AG04449 (cell line): ENCODE measurements around the gene REXO2.

Experiments
- CTCF ChIA-PET: fragments of 350-600 bp; formaldehyde crosslinking; extraction: SDS; loops from one replicate; lab custom pipeline; 2021; ENCODE audit warnings: antibody characterized with exemption; lab: Yijun Ruan, JAX
- POLR2A ChIA-PET: fragments of 400-600, 350-600 bp; formaldehyde crosslinking; extraction: SDS; loops from one replicate; lab custom pipeline; 2020; ENCODE audit warnings: antibody characterized with exemption, inconsistent platforms; lab: Yijun Ruan, JAX
- DNase-seq: peaks from one replicate; pipeline ENCODE4 v3.0.0-alpha.2; 2010; ENCODE audit warnings: low read depth, low spot score
- H3K4me3 ChIP-seq: 2 replicates; pipeline ENCODE4 v1.5.1; 2011; ENCODE audit warnings: low read depth, mild to moderate bottlenecking, control low read depth, low read length
- CTCF ChIP-seq: IDR thresholded peaks from one replicate; pipeline ENCODE4 v1.5.1; 2011; ENCODE audit warnings: mild to moderate bottlenecking, moderate library complexity, low read length, control low read depth, inconsistent platforms; ENCODE audit not compliant: insufficient read depth; ENCODE audit errors: missing control alignments

The REXO2 gene

GRCh38 chr11:114412946-114413345 lies 26.3 kb upstream of the REXO2 start:
- no peak overlapping the region for H3K4me3 ChIP-seq
- CTCF ChIA-PET, result interaction anchor here (1.0 kb wide), 1 partner anchor 9 kb away, joined by 5 read pairs; no protein-coding TSS in a partner anchor
- TF ChIP-seq CTCF, result no peak
- POLR2A ChIA-PET, result no interaction called here
- DNase-seq, result no peak

DNA sequence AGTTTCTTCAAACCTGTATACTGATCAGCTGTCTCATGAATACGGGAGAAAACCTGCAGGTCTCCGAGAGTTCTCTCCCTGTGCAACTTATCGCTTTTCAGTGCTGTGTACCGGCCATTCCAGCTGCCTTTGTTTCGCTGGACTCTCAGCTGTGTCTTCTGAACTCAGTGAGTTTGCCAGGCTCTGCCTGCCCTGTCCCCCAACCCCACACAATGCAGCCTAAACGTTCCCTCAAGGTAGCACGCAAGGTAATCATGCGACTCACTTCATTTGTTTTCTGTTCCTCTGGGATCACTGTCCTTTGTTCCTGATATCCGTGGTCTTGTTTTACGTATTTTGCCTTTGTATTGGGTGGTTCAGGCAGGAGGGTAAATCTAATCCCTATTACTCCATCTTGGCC lies 25.3 kb upstream of the REXO2 start:
- no peak for TF ChIP-seq CTCF
- DNase-seq, result no peak
- POLR2A ChIA-PET, result no interaction called here
- H3K4me3 ChIP-seq, result no peak overlapping the region
- CTCF ChIA-PET, result no interaction called here

- POLR2A ChIA-PET, result no interaction called here
- CTCF ChIA-PET, result interaction anchor here (0.6 to 1.5 kb wide), 5 partner anchors 9 to 267 kb away, joined by 3 to 4 read pairs (median 3); no protein-coding TSS in a partner anchor
- TF ChIP-seq CTCF, result no peak
- no peak for DNase-seq
- no peak overlapping the region for H3K4me3 ChIP-seq
These were observed 22.8 kb upstream of the REXO2 start for GRCh38 chr11:114416441-114416961.

DNA sequence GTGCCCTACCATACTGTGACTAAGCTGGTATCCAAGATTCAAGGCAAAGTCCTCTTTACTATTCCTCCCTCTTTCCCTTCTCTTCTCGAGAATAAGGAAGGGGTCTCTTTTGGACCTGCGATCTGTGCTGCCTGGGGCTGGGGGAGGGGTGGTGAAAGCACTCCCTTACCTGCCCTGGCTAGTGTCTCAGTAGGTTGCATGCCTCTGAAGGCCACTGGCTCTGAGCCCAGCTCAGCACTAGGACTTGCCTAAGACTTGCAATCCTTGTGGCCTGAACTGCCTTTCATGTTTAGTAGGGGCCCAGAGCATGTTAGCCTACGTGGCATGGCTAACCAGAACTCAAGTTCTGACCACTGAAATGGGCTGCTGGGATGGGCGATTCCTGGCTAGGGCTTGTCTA lies 13.0 kb upstream of the REXO2 start:
- CTCF ChIA-PET, result interaction anchor here (0.7 kb wide), 1 partner anchor 13 kb away, joined by 3 read pairs; the partner anchor contains the start of gene REXO2
- POLR2A ChIA-PET, result no interaction called here
- TF ChIP-seq CTCF, result no peak
- DNase-seq, result no peak
- H3K4me3 ChIP-seq, result no peak overlapping the region

GRCh38 chr11:114430290-114430689 lies 9.0 kb upstream of the REXO2 start:
- no peak for TF ChIP-seq CTCF
- DNase-seq, result no peak
- H3K4me3 ChIP-seq, result no peak overlapping the region
- ChIA-PET CTCF (interaction anchor here (1.6 kb wide), 1 partner anchor 101 kb away, joined by 3 read pairs; no protein-coding TSS in a partner anchor), POLR2A (no interaction called here)

GRCh38 chr11:114432893-114433292 lies 6.4 kb upstream of the REXO2 start:
- no peak for DNase-seq
- ChIA-PET POLR2A (no interaction called here), CTCF (no interaction called here)
- H3K4me3 ChIP-seq, result no peak overlapping the region
- TF ChIP-seq CTCF, result no peak
